Measurements from ENCODE around the gene ITGA6.

GRCh38 chr2:172554352-172555271 lies 127.2 kb downstream of the ITGA6 start:
- no peak for TF ChIP-seq CTCF (IDR thresholded peaks at IDR 0.05)
- TF ChIP-seq POLR2A (IDR thresholded peaks at IDR 0.05) = no peak

All from thyroid gland (tissue), 4 donors.